GM21515 (cell line): ENCODE data around the gene CYP46A1.
"Not testable (repeated sequence)": the region's sequence is repeated elsewhere in the genome, so short reads cannot be mapped to it uniquely, and the experiment has no call there.

Experiments used
- ATAC-seq: cut with Tn5 transposase; IDR thresholded peaks from one replicate; pipeline ENCODE4 v1.9.1; 2021; ENCODE audit not compliant: unreplicated experiment

CYP46A1 gene

DNA sequence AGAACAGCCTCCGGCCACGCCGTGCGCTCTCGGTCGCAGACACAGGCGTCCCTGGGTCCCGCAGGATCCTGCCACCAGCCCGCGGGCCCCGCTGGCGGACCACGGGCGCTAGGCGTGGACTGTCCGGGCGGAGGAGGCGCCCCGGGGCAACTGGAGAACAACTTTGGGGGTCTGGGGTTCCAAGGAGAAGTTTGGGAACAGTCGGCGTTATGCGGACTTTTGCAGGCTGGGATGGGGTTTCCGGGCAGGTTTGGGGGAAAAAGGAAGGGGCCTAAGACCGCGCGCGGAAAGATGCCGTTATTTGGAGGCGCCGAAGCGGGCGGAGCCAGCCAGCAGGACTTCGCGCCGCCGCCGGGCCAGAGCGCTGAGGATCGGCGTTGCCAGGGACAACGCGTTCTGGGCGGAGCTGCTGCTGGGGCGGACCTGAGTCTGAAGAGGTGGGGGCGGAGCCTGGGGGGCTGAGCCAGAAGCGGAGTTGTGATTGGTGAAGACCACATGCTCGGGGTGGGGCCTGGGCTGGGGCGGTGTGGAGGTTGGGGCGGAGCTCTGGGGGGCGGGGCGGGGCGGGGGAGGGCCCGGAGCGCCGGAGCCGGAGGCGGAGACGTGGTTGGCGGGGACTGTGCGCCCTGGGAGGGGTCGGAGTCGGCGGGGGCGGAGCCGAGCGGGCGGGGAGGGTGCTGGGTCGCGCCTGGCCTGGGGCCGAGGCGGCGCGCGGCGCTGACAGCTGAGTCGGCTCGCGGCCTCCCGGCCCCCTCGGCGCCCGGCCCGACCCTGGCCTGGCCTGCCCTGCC lies at the start of gene CYP46A1:
Gene CYP46A1, plus strand, starts transcription at position 680 of the 791 bp plus-strand sequence. CDS start 120 bp downstream, outside the sequence.
- ATAC-seq = peak; percentile 91

DNA sequence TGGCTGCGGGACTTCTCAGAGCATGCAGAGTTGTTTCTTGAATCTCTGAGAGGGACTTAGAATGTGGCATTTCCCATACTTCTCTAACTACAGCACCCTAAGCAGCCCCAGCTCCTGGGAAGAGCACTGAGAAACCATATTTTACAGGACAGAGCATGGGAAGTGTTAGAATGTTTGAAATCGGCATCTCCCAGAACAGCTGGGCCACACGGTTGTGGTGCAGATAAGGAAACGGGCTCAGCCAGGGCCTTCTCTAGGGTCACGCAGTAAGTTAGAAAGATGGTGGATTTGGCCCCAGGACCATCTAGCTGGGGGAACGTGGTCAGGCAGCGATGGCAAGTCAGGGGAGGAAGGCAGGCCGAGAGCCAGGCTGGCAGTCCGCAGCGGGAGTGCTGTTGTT lies 49.7 kb upstream of the CYP46A1 start:
- no peak for ATAC-seq

DNA sequence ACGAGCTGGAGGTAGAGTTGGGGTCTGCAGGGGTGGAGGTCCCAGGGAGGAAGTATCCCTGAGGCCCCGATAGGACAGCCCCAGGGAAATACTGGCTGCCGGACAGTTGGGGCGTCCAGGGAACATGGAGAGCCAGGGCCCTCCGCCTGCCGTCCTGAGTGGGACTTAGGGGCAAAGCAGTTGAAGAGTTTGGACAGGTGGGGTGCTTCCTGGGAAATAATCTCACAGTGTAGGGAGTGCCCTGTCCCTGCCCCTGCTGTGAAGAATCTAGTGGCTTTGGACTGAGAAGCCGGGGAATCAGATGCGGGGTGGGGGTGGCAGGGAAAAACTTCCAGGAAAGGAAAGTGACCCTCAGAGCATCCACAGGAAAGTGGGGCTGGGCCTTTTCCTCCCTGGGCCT lies 49.0 kb upstream of the CYP46A1 start:
- no peak for ATAC-seq

DNA sequence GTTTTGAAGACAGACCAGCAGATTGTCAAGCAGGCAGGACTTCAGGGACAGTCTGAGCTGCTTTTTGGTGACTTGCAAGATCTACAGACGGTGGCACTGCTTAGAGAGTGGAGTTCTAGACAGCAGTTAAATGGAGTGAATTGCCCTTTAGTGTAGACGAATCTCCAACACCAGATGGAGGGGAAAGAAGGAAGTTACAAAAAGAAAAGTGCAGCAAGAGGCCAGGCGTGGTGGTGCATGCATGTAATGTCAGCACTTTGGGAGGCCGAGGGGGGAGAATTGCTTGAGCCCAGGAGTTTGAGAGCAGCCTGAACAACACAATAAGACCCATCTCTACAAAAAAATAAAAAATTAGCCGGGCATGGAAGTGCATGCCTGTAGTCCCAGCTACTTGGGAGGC lies 47.6 kb upstream of the CYP46A1 start:
- ATAC-seq = no peak

DNA sequence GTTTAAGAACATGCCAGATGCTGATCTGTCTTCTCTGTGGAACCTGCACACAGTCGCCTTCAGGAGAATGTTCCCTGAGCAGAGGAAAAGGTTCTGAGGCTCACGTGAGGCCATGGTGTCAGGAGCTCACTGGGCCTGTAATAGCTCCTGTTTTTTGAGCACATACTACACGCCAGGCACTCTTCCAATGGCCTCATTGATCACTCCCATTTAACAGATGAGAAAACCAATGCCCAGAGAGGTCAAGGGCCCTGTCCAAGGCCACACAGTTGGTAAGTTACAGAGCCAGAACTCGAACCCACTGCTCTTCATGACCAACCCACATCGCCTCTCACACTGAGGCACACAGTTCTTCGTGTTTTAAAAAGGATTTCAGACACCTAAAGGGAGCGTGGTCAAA lies 46.5 kb upstream of the CYP46A1 start:
- ATAC-seq = no peak

DNA sequence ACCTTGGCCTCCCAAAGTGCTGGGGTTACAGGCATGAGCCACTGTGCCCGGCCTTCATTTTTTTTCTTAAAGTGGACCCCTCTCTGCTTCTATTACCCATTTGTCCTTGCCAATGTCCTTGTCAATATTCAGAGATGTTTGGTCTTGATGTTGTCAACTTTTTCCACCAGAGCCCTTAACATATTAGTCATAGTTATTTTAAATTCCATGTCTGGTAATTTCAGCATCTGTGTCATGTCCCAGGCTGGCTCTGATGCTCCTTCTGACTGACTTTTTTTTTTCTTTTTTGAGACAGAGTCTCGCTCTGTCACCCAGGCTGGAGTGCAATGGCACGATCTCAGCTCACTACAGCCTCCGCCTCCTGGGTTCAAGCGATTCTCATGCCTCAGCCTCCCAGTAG lies 41.3 kb upstream of the CYP46A1 start:
- ATAC-seq = not testable (repeated sequence)

DNA sequence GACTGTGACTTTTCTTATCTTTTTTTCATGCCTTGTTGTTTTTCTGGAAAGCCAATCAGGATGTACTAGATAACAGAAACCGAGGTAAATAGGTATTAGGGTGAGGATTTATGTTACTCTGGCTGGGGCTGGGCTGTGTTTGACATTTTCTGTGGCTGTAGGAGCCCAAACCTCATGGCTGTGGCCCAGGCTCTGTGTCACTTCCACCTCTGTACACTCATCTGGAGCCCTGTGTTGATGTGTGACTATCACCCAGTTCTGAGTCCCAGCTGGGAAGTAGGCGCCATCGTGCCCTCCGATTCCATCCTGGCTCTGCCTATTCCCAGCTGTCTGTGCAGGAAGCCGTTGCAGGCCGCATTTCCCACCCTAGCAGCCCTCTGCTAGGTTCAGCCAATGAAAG lies 40.8 kb upstream of the CYP46A1 start:
- ATAC-seq = no peak

DNA sequence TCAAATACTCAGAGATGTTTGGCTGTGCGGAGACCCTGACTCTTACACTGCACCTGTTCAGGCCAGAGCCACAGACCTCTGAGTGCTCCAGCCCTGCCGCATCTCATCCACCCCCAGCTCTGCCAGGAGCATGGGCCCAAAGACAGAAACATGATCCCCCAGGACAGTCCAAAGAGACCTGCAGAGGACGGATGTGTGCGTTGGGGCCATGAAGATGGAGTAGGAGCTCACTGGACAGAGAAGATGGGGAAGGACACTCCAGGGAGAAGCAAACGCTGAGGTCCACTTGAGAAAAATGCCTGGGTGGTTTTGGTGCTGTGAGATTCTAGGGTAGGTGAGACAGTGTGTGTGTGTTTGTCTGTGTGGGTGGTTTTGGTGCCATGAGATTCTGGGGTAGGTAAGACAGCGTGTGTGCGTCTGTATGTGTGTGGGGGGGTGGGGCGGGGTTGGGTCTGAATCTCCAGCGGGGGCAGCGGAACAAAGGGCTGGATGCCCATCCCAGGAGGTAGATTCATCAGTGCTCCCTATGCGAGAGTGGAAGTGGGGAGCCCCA lies 40.0 kb upstream of the CYP46A1 start:
- ATAC-seq = no peak

DNA sequence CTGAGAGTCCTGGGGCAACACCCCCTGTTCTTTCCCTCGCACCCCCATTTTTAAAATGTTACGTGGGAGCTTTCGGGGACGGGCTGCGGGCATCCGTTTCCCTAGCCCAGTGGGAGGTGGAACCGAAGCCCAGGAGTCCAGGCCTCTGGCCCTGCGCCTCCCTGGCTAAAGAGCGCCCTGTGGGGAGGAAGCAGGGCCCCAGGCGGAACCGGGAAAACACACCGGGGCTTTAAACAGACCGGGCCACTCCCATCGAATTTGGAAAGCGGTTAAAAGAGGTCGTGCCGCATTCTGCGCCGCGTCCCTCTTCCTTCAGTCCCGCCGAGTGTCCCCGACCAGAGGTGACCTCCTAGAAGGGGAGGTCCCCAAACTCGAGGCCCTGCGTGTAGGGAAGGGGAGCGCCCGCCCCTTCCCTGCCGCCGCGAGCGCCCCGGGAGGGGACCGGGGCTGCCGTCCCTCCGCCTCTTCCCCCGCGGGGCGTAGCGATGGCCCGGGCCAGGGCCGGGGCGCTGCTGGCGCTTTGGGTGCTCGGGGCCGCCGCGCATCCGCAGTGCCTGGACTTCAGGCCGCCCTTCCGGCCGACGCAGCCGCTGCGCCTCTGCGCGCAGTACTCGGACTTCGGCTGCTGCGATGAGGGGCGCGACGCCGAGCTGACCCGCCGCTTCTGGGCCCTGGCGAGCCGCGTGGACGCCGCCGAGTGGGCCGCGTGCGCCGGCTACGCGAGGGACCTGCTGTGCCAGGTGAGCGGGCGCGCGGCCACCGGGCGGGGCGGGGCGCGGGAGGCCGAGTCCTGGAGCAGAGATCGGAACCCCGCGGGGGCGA lies 39.2 kb upstream of the CYP46A1 start, which contains the start of gene HHIPL1:
Gene HHIPL1, plus strand, starts transcription at position 407 of the 822 bp plus-strand sequence. Its CDS starts 79 bp downstream, at position 486.
- ATAC-seq = no peak

DNA sequence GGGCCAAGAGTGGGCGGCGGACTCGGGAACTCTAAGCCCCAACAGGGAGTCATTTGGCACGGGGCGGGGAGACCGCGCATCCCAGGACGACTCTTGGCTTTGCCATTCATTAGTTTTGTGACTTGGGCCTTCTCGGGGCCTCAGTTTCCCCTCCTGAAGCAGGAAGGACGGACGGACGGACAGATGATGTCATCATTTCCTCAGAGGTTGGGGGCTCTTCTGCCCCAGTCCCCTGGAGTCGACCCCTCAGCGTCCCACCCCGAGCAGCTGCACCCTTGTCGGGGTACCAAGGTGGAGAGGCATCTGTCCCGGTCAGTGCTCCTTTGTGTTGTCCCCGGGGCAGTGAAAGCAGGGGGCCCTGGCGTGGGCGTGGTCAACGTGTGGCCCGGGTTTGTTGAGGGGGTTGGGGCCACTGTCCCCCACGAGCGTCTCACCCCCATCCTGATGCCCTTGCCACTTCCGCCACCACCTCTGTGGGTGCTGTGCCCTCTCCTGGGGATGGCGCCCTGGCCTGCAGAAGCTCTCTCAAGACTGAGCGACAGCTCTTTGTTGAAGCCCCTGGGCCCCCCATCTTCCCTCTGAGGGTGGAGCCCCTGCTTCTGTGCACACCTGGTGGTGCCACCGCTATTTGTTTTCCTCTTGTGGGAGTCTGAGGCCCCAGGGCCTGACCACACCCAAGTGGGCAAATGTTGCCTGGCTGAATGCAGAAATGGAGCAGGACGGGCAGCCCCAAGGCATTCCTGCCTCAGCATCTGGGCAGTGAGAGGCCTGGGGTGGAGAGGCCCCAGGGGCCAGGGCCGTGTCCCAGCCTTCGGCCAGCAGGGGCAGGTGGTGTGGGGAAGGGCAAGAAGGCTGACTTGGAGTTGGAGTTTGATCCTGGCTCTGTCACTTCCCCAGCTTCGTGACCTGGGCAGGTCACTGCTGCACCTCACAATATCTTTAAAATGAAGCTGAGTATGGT lies 38.3 kb upstream of the CYP46A1 start:
- ATAC-seq = no peak

DNA sequence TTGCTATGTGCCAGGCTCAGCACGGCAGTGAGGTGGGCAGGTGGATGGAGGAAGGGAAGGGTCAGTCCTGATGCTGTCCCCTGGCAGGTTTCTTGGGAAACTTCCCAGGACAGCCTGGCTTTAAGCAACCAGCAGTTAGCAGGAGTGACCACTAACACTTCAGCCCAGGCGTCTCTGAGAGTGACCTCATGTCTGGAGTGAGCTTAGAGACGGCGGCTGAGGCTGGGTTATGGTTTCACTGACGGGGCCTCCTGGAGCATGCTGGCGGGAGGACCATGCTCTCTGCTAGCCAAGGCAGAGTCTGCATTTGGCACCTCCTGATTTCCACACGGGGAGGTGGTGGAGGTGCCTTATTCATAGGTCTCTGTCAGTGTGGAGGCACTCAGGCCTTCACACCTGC lies 36.7 kb upstream of the CYP46A1 start:
- ATAC-seq = no peak

DNA sequence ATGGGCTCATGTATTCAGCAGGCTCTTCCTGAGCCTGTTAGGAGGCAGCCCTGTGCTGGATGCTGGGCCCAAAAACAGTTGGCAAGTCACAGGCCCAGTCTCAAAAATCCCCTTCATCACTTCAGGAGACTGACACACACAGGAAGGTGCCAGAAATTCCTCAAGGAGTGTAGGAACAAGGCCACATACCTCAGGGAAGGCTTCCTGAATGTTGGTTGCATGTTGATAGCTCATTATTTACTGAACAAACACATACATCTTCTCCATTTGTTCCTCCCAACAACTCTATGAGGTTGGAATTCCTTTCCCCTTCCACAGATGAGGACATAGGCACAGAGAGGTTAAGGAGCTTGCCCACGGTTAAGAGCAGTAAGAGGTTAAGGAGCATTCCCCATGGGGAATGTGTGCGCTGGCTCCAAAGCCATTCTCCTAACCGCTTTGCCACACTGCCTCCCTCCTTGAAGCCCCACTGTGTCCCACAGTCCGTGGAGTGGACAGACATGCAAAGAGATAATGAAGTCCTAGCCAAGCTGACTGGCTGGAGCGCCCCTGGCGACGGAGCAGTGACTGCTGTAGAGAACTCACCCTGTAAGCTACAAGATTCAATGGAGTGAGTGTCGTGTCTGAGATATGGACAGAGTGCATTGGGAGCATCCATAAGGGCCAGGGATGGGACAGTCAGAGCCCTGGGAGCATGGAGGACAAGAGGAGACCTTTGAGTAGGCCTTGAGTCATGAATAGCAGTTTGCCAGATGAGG lies 35.9 kb upstream of the CYP46A1 start:
- ATAC-seq = no peak

DNA sequence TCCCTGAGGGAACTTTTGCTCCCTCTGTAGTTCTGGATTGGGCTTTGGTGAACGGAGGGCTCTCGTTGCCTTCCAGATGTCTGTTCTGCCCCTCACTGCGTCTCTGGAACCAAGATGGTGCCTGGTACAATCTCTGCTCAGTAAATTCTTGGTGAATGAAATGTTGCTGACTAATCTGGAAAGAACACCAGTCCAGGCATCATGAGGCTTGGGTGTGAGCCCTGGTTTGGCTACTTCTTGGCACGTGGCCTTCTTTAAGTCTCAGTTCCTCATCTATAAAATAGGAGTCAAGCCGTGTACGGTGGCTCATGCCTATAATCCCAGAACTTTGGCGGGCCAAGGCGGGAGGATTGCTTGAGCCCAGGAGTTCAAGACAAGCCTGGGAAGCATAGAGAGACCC lies 34.9 kb upstream of the CYP46A1 start:
- no peak for ATAC-seq

DNA sequence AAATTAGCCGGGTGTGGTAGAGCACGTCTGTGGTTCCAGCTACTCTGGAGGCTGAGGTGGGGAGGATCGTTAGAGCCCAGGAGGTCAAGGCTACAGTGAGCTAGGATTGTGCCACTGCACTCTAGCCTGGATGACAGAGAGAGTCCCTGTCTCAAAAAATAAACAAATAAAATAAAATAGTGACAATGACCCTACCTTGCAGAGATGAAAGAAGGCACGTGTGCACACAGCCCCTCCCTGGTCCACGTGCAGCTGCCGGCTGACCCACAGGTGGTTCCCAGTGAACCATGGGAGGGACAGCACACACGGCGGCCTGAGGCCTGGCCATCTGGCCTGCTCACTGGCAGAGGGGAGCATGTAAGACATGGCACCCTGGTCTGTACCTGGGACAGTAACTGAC lies 34.5 kb upstream of the CYP46A1 start:
- ATAC-seq = no peak

DNA sequence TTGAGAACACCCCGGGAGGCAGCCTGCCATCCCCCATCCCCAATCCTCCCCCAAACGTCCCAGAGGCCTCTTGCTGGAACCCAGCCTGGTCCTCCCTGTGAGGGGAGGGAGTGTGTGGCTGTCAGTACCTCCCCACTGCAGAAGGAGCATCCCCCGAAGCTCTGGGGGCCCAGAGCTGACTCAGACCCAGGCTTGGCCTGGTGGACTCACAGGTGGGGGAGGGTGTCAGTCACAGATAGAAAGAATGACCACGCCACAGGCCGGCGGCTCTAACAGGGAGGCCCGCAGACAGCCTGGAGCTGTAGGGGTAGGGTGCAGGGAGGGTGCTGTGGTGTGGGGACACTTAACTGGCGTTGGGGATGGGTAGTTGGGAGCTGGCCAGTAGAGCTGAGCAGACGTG lies 33.9 kb upstream of the CYP46A1 start:
- no peak for ATAC-seq

DNA sequence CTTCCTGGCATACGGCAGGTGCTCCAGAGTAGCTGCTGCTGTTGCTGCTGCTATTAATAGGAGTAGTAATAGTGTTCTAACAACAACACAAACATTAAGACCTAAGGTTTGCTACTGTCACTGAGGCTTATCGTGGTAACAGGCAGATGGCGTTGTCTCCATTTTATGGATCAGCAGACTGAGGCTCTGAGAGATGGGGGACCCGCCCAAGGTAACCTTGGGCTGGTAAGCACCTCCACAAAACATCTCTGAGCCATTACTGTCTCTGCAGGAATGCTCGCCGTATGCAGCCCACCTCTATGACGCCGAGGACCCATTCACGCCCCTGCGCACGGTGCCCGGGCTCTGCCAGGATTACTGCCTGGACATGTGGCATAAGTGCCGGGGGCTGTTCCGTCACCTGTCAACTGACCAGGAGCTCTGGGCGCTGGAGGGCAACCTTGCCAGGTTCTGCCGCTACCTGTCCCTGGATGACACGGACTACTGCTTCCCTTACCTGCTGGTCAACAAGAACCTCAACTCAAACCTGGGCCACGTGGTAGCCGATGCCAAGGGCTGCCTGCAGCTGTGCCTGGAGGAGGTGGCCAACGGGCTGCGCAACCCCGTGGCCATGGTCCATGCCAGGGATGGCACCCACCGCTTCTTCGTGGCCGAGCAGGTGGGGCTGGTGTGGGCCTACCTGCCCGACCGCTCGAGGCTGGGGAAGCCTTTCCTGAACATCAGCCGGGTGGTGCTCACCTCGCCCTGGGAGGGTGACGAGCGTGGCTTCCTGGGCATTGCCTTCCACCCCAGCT lies 31.9 kb upstream of the CYP46A1 start:
- no peak for ATAC-seq

DNA sequence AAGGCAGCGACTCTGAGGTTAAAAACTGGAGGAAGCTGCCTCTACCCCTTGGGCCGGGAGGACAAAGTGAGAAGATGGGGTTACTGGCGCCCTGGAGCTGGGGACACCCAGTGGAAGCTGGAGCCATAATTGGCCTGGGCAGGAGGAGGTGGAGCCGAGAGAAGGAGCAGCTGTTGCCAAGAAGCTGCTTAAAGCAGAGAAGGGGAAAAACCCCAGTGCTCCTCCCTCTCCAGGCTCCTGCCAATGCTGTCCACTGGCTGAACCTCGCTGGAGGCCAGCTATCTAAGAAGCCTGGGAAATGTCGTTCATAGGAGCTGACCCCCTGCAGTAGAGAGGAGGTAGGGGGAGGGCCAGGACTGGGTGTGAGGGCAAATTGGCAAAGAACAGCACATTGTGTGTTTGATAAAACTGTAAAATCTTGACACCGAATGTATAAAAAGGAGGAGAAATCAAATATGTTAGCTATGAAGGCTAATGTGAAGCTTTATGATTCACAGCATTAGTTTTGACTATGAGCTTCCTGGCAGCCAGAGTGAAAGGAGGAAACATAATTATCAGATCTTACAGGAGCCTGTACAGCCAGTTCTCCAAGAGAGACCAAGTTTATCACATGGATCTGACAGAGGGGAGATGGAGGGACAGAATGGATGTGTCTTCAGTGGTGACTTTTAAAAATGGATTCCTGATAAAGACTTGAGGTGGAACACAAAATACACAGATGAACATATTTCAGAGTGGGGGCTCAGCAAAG lies 29.7 kb upstream of the CYP46A1 start:
- ATAC-seq = no peak

DNA sequence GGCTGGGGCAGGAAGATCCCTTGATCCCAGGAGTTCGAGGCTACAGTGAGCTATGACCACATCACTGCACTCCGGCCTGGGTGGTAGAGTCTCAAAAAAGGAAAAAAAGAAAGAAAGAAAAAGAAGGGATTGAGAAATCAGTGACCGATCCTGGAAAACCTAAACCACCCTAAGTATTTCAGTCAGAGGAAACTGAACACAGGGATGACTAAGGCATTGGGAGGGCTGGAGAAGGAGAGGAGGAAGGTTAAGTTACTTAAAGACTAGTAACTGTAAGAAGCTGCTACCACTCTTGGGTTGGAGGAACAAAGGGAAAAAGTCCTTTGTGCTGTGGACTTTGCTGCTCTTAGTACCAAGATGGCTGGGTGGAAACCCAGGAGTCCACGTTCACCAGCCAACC lies 28.6 kb upstream of the CYP46A1 start:
- ATAC-seq = no peak
